Transverse colon (tissue), 4 donors: ENCODE measurements around the gene ARHGAP6. TPM values are rescaled to one million over a fixed set of nuclear protein-coding genes. Genes with fewer than 3 reads are reported as not detected.

Source experiments
- DNase-seq: peaks from one replicate; pipeline ENCODE4 v3.0.0-alpha.2; 2019
- H3K27ac ChIP-seq, 4 donors: fragments of 200-600 bp; sonication (generic); 2 replicates each; pipeline ENCODE4 v1.5.1; 2016 to 2018; ENCODE audit warnings: inconsistent platforms in 4 of 4
- H3K27me3 ChIP-seq: fragments of 200-600 bp; sonication (generic); 2 replicates; pipeline ENCODE4 v1.5.1; 2017; ENCODE audit warnings: inconsistent platforms
- H3K36me3 ChIP-seq, 4 donors: fragments of 200-600 bp; sonication (generic); 2 replicates each; pipeline ENCODE4 v1.5.1; 2017 to 2019; ENCODE audit warnings: inconsistent platforms in 4 of 4
- H3K4me1 ChIP-seq, 4 donors: fragments of 200-600 bp; sonication (generic); 2 replicates each; pipeline ENCODE4 v1.5.1; 2017 to 2020; ENCODE audit warnings: inconsistent platforms in 4 of 4
- H3K4me3 ChIP-seq, 4 donors: fragments of 200-600 bp; sonication (generic); 1 replicate in 1 of 4; 2 replicates in 3 of 4; pipeline versions ENCODE4 v1.5.1 to v1.6.1; 2017 to 2019; ENCODE audit warnings: inconsistent platforms in 4 of 4
- H3K9me3 ChIP-seq, 2 donors: fragments of 200-600 bp; sonication (generic); 2 replicates each; pipeline ENCODE4 v1.5.1; 2017 to 2019; ENCODE audit warnings: inconsistent platforms in 2 of 2
- CTCF ChIP-seq, 5 experiments: fragments of 200-600 bp in 3 of 5; fragments of 450-650 bp in 2 of 5; sonication (generic) in 3 of 5; IDR thresholded peaks; 1 replicate in 2 of 5; 2 replicates in 3 of 5; pipeline ENCODE4 v1.5.1; 2016 to 2017; ENCODE audit warnings: antibody characterized with exemption in 5 of 5, inconsistent platforms in 3 of 5, mild to moderate bottlenecking in 2 of 5, moderate library complexity in 1 of 5
- EP300 ChIP-seq: sonication (generic); formaldehyde crosslinking; IDR thresholded peaks from one replicate; pipeline ENCODE4 v1.6.1; 2017; ENCODE audit warnings: antibody characterized with exemption, low read depth
- POLR2A ChIP-seq: fragments of 450-650 bp; IDR thresholded peaks from one replicate; pipeline ENCODE4 v1.6.1; 2016; ENCODE audit warnings: antibody characterized with exemption, mild to moderate bottlenecking, moderate library complexity
- POLR2AphosphoS5 ChIP-seq, 3 donors: sonication (generic); formaldehyde crosslinking; IDR thresholded peaks; one replicate each; pipeline ENCODE4 v1.6.1; 2016; ENCODE audit warnings: antibody characterized with exemption in 3 of 3
- whole genome bisulfite sequencing, 2 donors: methylation state at CpG; one replicate each; pipeline ENCODE4 v1.1.5; 2018; ENCODE audit warnings: low coverage in 1 of 2; 5-methylcytosine and 5-hydroxymethylcytosine counted together
- in situ Hi-C, 4 donors: fragments of 200-750 bp; cut with MboI; loops; one replicate each; pipeline versions ENCODE4 v1.15.0 to v1.15.1; 2017; ENCODE audit warnings: low sequenced_read_pairs in 3 of 4, low pct_ligation_motif_present in 1 of 4, low pct_unique_long_range_greater_than_20kb in 1 of 4
- intact Hi-C: fragments of 100-400 bp; cut with DNase I; formaldehyde crosslinking; loops from one replicate; pipeline ENCODE4 v1.15.1; 2023; ENCODE audit warnings: low total_unique reads
- total RNA-seq, 4 donors: library from RNA; depleted of rRNA; stranded (reverse); fragments of >200 nt; gene quantifications; one replicate each; pipeline ENCODE4 v1.1.0, GENCODE V29; 2016

ARHGAP6 gene
- total RNA-seq, 4 donors from 2014 or later = 5.0 to 12.4 (median 9.0) TPM

GRCh38 chrX:11109968-11110367 lies 555.8 kb downstream of the ARHGAP6 start:
- in situ Hi-C loops = loop anchor here in 2 of 4 donors (10.0 to 25.0 kb wide), 2 partner anchors 495 to 923 kb away; no protein-coding TSS in a partner anchor
- no peak for TF ChIP-seq POLR2AphosphoS5 (IDR thresholded peaks at IDR 0.05)
- TF ChIP-seq CTCF (IDR thresholded peaks at IDR 0.05) = no peak
- TF ChIP-seq POLR2A = no peak
- TF ChIP-seq EP300 = no peak
- intact Hi-C loops = no loop called here
- H3K4me3 ChIP-seq = no peak overlapping the region
- peaks cover 0 to 3% (median 0%) of the 10 kb centered on the region in 4 donors for H3K36me3 ChIP-seq
- H3K9me3 ChIP-seq = no peaks in the 10 kb centered on the region
- H3K4me1 ChIP-seq = peaks cover 8 to 19% (median 9%) of the 10 kb centered on the region in 4 donors
- no peaks in the 10 kb centered on the region for H3K27me3 ChIP-seq
- WGBS, 2 donors = 95% methylated on average over 2 of the region's 2 CpGs; no CpG with 5 or more reads in 1 of the 2 donors
- DNase-seq = no peak
- H3K27ac ChIP-seq = no peak overlapping the region

GRCh38 chrX:11108253-11108941 lies 557.3 kb downstream of the ARHGAP6 start:
- Histone ChIP-seq H3K36me3 (no peaks in the 10 kb centered on the region), H3K27me3 (no peaks in the 10 kb centered on the region), H3K27ac (no peak overlapping the region), H3K9me3 (no peaks in the 10 kb centered on the region), H3K4me1 (peaks cover 8 to 14% (median 9%) of the 10 kb centered on the region in 4 donors), H3K4me3 (no peak overlapping the region)
- in situ Hi-C loops = loop anchor here in 2 of 4 donors (10.0 to 25.0 kb wide), 2 partner anchors 494 to 921 kb away; no protein-coding TSS in a partner anchor
- TF ChIP-seq POLR2A (no peak), CTCF (IDR thresholded peaks at IDR 0.05) (no peak), POLR2AphosphoS5 (IDR thresholded peaks at IDR 0.05) (no peak), EP300 (no peak)
- 86 to 100% methylated on average over 2 to 4 of the region's 4 CpGs for WGBS, 2 donors
- DNase-seq = no peak
- intact Hi-C loops = no loop called here

GRCh38 chrX:11105080-11105479 lies 560.6 kb downstream of the ARHGAP6 start:
- intact Hi-C loops = no loop called here
- no peaks in the 10 kb centered on the region for H3K27me3 ChIP-seq
- peaks cover 0 to 5% (median 0%) of the 10 kb centered on the region in 4 donors for H3K4me1 ChIP-seq
- 80% methylated on average over 4 of the region's 4 CpGs; no CpG with 5 or more reads in 1 of the 2 donors for WGBS, 2 donors
- H3K4me3 ChIP-seq = no peak overlapping the region
- no peaks in the 10 kb centered on the region for H3K36me3 ChIP-seq
- no peaks in the 10 kb centered on the region for H3K9me3 ChIP-seq
- H3K27ac ChIP-seq = no peak overlapping the region
- in situ Hi-C loops = loop anchor here in 2 of 4 donors (10.0 to 25.0 kb wide), 2 partner anchors 490 to 918 kb away; no protein-coding TSS in a partner anchor
- DNase-seq = no peak
- TF ChIP-seq POLR2A (no peak), CTCF (IDR thresholded peaks at IDR 0.05) (no peak), EP300 (no peak), POLR2AphosphoS5 (IDR thresholded peaks at IDR 0.05) (no peak)

- no peak overlapping the region for H3K4me3 ChIP-seq
- no peaks in the 10 kb centered on the region for H3K36me3 ChIP-seq
- H3K9me3 ChIP-seq = no peaks in the 10 kb centered on the region
- peaks cover 0 to 5% (median 0%) of the 10 kb centered on the region in 4 donors for H3K4me1 ChIP-seq
- no peaks in the 10 kb centered on the region for H3K27me3 ChIP-seq
- DNase-seq = no peak
- no peak overlapping the region for H3K27ac ChIP-seq
- 62 to 71% methylated on average over 1 to 2 of the region's 2 CpGs for WGBS, 2 donors
- intact Hi-C loops (no loop called here), in situ Hi-C loops (loop anchor here in 2 of 4 donors (10.0 to 25.0 kb wide), 2 partner anchors 489 to 916 kb away; no protein-coding TSS in a partner anchor)
- no peak for TF ChIP-seq POLR2AphosphoS5 (IDR thresholded peaks at IDR 0.05)
- no peak for TF ChIP-seq CTCF (IDR thresholded peaks at IDR 0.05)
- TF ChIP-seq EP300 = no peak
- no peak for TF ChIP-seq POLR2A
These were observed 562.0 kb downstream of the ARHGAP6 start for GRCh38 chrX:11103751-11104150.
